Trophoblast cell (in vitro differentiated cells and primary cell): ENCODE results near the gene NTM.

Experiments used
- DNase-seq, 2 donors: peaks; one replicate each; pipeline ENCODE4 v3.0.0-alpha.2; 2016
- H2AFZ ChIP-seq: 2 replicates; pipeline ENCODE4 v1.6.1; 2013; ENCODE audit warnings: low read length, moderate library complexity, mild to moderate bottlenecking; ENCODE audit not compliant: insufficient read depth, poor library complexity
- H2AK5ac ChIP-seq: 2 replicates; pipeline ENCODE4 v1.6.1; 2013; ENCODE audit warnings: mild to moderate bottlenecking, low read length
- H2BK120ac ChIP-seq: 2 replicates; pipeline ENCODE4 v1.6.1; 2013; ENCODE audit warnings: low read length, mild to moderate bottlenecking, moderate library complexity; ENCODE audit not compliant: insufficient read depth, poor library complexity
- H2BK12ac ChIP-seq: 2 replicates; pipeline ENCODE4 v1.6.1; 2013; ENCODE audit warnings: mild to moderate bottlenecking, low read length, moderate library complexity
- H2BK5ac ChIP-seq: 2 replicates; pipeline ENCODE4 v1.6.1; 2013; ENCODE audit warnings: low read length, low read depth, moderate library complexity, mild to moderate bottlenecking; ENCODE audit not compliant: poor library complexity
- H3K14ac ChIP-seq: 2 replicates; pipeline ENCODE4 v1.6.1; 2013; ENCODE audit warnings: mild to moderate bottlenecking, low read length
- H3K18ac ChIP-seq: 2 replicates; pipeline ENCODE4 v1.6.1; 2013; ENCODE audit warnings: mild to moderate bottlenecking, low read length
- H3K23ac ChIP-seq: 2 replicates; pipeline ENCODE4 v1.6.1; 2013; ENCODE audit warnings: low read length
- H3K27ac ChIP-seq: 2 replicates; pipeline ENCODE4 v1.5.1; 2013; ENCODE audit warnings: low read depth, mild to moderate bottlenecking, inconsistent platforms, low read length, moderate library complexity
- H3K27me3 ChIP-seq: 2 replicates; pipeline ENCODE4 v1.6.1; 2013; ENCODE audit warnings: inconsistent platforms, mild to moderate bottlenecking, low read length, moderate library complexity; ENCODE audit not compliant: insufficient read depth
- H3K36me3 ChIP-seq, 2 experiments: 1 replicate in 1 of 2; 2 replicates in 1 of 2; pipeline ENCODE4 v1.6.1; 2013; ENCODE audit warnings: low read length in 2 of 2, mild to moderate bottlenecking in 2 of 2, moderate library complexity in 1 of 2; ENCODE audit not compliant: insufficient read depth in 2 of 2, control insufficient read depth in 1 of 2
- H3K4ac ChIP-seq: 2 replicates; pipeline ENCODE4 v1.6.1; 2013; ENCODE audit warnings: low read depth, mild to moderate bottlenecking, low read length, moderate library complexity
- H3K4me1 ChIP-seq, 2 experiments: 1 replicate in 1 of 2; 2 replicates in 1 of 2; pipeline ENCODE4 v1.6.1; 2013; ENCODE audit warnings: low read length in 2 of 2, mild to moderate bottlenecking in 2 of 2, moderate library complexity in 1 of 2; ENCODE audit not compliant: insufficient read depth in 2 of 2, control insufficient read depth in 1 of 2
- H3K4me2 ChIP-seq: 2 replicates; pipeline ENCODE4 v1.6.1; 2013; ENCODE audit warnings: inconsistent platforms, mild to moderate bottlenecking, low read length, moderate library complexity
- H3K4me3 ChIP-seq: 2 replicates; pipeline ENCODE4 v1.5.1; 2013; ENCODE audit warnings: mild to moderate bottlenecking, low read depth, low read length, inconsistent platforms
- H3K79me1 ChIP-seq: one replicate; pipeline ENCODE4 v1.6.1; 2013; ENCODE audit warnings: low read length
- H3K79me2 ChIP-seq: 2 replicates; pipeline ENCODE4 v1.6.1; 2013; ENCODE audit warnings: low read length, mild to moderate bottlenecking; ENCODE audit not compliant: control insufficient read depth, insufficient read depth, poor library complexity
- H3K9ac ChIP-seq: 2 replicates; pipeline ENCODE4 v1.6.1; 2013; ENCODE audit warnings: mild to moderate bottlenecking, low read length
- H3K9me3 ChIP-seq: 2 replicates; pipeline ENCODE4 v1.6.1; 2013; ENCODE audit warnings: low read depth, mild to moderate bottlenecking, control low read depth, inconsistent platforms, low read length; ENCODE audit not compliant: insufficient read depth
- H4K12ac ChIP-seq: 2 replicates; pipeline ENCODE4 v1.6.1; 2013; ENCODE audit warnings: low read depth, mild to moderate bottlenecking, low read length, moderate library complexity
- H4K8ac ChIP-seq: 2 replicates; pipeline ENCODE4 v1.6.1; 2013; ENCODE audit warnings: low read depth, mild to moderate bottlenecking, low read length, moderate library complexity
- H4K91ac ChIP-seq: one replicate; pipeline ENCODE4 v1.6.1; 2013; ENCODE audit warnings: low read depth, mild to moderate bottlenecking, low read length, moderate library complexity
- WGBS: extraction: QIAGEN DNeasy Blood & Tissue Kit; methylation state at CpG from one replicate; pipeline ENCODE4 v1.1.7; 2013; ENCODE audit warnings: missing lambda C conversion rate; ENCODE audit not compliant: insufficient read length, insufficient coverage; ENCODE audit errors: extremely low coverage; 5-methylcytosine and 5-hydroxymethylcytosine counted together

Gene NTM

GRCh38 chr11:131408025-131408640 is 37.7 kb downstream of the NTM start:
- no CpG with 5 or more reads among the region's 5 CpGs for WGBS
- no peak overlapping the region for H3K4me3 ChIP-seq
- no peaks in the 10 kb centered on the region for H3K79me1 ChIP-seq
- H3K79me2 ChIP-seq, result no peaks in the 10 kb centered on the region
- no peak overlapping the region for H2AK5ac ChIP-seq
- H2AFZ ChIP-seq, result no peak overlapping the region
- H3K9me3 ChIP-seq, result no peaks in the 10 kb centered on the region
- no peak overlapping the region for H4K8ac ChIP-seq
- H4K12ac ChIP-seq, result no peak overlapping the region
- no peak overlapping the region for H3K4me2 ChIP-seq
- no peak overlapping the region for H3K27ac ChIP-seq
- no peaks in the 10 kb centered on the region for H3K27me3 ChIP-seq
- H3K4me1 ChIP-seq, result peaks cover 0 to 4% of the 10 kb centered on the region in 2 experiments
- peak; percentile 81 to 94 for DNase-seq
- no peak overlapping the region for H3K14ac ChIP-seq
- no peak overlapping the region for H3K23ac ChIP-seq
- H2BK5ac ChIP-seq, result no peak overlapping the region
- no peak overlapping the region for H3K4ac ChIP-seq
- H2BK120ac ChIP-seq, result no peak overlapping the region
- H4K91ac ChIP-seq, result no peak overlapping the region
- H3K18ac ChIP-seq, result no peak overlapping the region
- no peak overlapping the region for H2BK12ac ChIP-seq
- H3K9ac ChIP-seq, result no peak overlapping the region
- H3K36me3 ChIP-seq, result no peaks in the 10 kb centered on the region

- H2BK120ac ChIP-seq, result no peak overlapping the region
- H3K9me3 ChIP-seq, result no peaks in the 10 kb centered on the region
- H4K8ac ChIP-seq, result no peak overlapping the region
- no peaks in the 10 kb centered on the region for H3K79me2 ChIP-seq
- H2AK5ac ChIP-seq, result no peak overlapping the region
- DNase-seq, result peak; percentile 7 to 34
- H3K23ac ChIP-seq, result no peak overlapping the region
- H4K12ac ChIP-seq, result no peak overlapping the region
- no peaks in the 10 kb centered on the region for H3K79me1 ChIP-seq
- no peak overlapping the region for H4K91ac ChIP-seq
- no peaks in the 10 kb centered on the region for H3K36me3 ChIP-seq
- no peak overlapping the region for H2BK5ac ChIP-seq
- H3K14ac ChIP-seq, result no peak overlapping the region
- no peak overlapping the region for H3K4me3 ChIP-seq
- H3K4me1 ChIP-seq, result peaks cover 0 to 4% of the 10 kb centered on the region in 2 experiments
- no peak overlapping the region for H2AFZ ChIP-seq
- H3K4me2 ChIP-seq, result no peak overlapping the region
- no CpG with 5 or more reads among the region's 8 CpGs for WGBS
- H3K4ac ChIP-seq, result no peak overlapping the region
- H2BK12ac ChIP-seq, result no peak overlapping the region
- H3K27me3 ChIP-seq, result no peaks in the 10 kb centered on the region
- H3K18ac ChIP-seq, result no peak overlapping the region
- no peak overlapping the region for H3K9ac ChIP-seq
- no peak overlapping the region for H3K27ac ChIP-seq
Measured at GRCh38 chr11:131409345-131409744, 38.9 kb downstream of the NTM start.

DNA sequence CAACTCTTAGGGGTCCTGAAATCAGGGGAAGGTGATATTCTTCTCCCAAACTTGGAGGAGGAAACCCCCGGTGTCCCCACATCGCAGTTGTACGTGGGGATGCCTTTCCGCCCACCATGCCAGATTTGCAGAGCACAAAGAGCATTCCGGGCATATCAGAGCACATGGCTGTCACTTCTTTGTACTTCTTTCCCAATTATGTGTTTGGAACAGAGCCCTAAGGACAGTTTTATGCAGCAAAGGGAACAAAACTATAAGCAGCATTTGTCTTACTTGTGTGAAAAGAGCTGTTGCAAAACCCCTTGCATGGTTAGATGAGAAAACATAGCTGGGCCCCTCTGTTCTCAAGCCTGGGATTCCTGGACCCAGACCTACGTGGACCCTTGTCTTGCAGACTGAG is 41.2 kb downstream of the NTM start:
- Histone ChIP-seq H3K18ac (no peak overlapping the region), H2BK120ac (no peak overlapping the region), H3K27me3 (no peaks in the 10 kb centered on the region), H2AFZ (no peak overlapping the region), H4K12ac (no peak overlapping the region), H3K79me2 (no peaks in the 10 kb centered on the region), H3K79me1 (no peaks in the 10 kb centered on the region), H3K4ac (no peak overlapping the region), H3K4me2 (no peak overlapping the region), H3K4me1 (peaks cover 0 to 4% of the 10 kb centered on the region in 2 experiments), H3K9ac (no peak overlapping the region), H3K27ac (no peak overlapping the region), H3K4me3 (no peak overlapping the region), H2AK5ac (no peak overlapping the region), H3K14ac (no peak overlapping the region), H4K8ac (no peak overlapping the region), H3K36me3 (no peaks in the 10 kb centered on the region), H3K23ac (no peak overlapping the region), H2BK12ac (peak overlapping the region; percentile 43), H2BK5ac (no peak overlapping the region), H4K91ac (no peak overlapping the region), H3K9me3 (no peaks in the 10 kb centered on the region)
- WGBS, result no CpG with 5 or more reads among the region's 6 CpGs
- peak in 1 of 2 donors; percentile 6 for DNase-seq

DNA sequence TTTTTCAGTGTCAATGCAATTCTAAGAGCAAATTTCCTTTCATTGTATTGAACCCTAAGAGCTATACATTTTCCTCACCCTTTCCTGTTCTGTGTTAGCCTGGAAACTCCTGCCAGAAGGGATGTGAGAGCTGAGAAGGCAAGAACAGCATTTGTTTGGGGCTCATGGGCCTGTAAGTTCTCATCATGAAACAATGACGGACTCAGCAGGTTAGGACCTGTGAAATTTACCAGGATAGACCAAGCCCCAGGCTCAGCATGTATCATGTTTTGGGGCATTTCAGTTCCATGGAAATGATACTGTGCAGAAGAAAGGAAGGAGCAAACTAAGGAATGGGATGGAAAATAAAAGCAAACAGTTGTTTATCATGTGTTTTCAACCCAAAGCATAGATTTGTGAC is 41.6 kb downstream of the NTM start:
- Histone ChIP-seq H3K4me1 (peaks cover 0 to 4% of the 10 kb centered on the region in 2 experiments), H3K4me3 (no peak overlapping the region), H3K27ac (no peak overlapping the region), H4K12ac (no peak overlapping the region), H4K91ac (no peak overlapping the region), H2AFZ (no peak overlapping the region), H3K18ac (no peak overlapping the region), H2AK5ac (no peak overlapping the region), H3K9me3 (no peaks in the 10 kb centered on the region), H3K27me3 (no peaks in the 10 kb centered on the region), H4K8ac (no peak overlapping the region), H2BK120ac (no peak overlapping the region), H2BK5ac (no peak overlapping the region), H3K4me2 (no peak overlapping the region), H3K36me3 (no peaks in the 10 kb centered on the region), H3K79me1 (no peaks in the 10 kb centered on the region), H3K14ac (no peak overlapping the region), H2BK12ac (no peak overlapping the region), H3K4ac (no peak overlapping the region), H3K9ac (no peak overlapping the region), H3K23ac (no peak overlapping the region), H3K79me2 (no peaks in the 10 kb centered on the region)
- DNase-seq, result no peak
- no CpG with 5 or more reads among the region's 1 CpG for WGBS
